ENCODE data around the gene GID8.
A peak's percentile ranks its signal among the peaks of the same experiment; 100 is the strongest.
"Not testable (repeated sequence)": the region's sequence is repeated elsewhere in the genome, so short reads cannot be mapped to it uniquely, and the experiment has no call there.

Gene GID8

GRCh38 chr20:62918147-62918546 lies 19.8 kb upstream of the GID8 start:
- CTCF ChIA-PET, result interaction anchor here (0.7 to 12.6 kb wide), 10 partner anchors 10 to 91 kb away, joined by 3 to 153 read pairs (median 4); no protein-coding TSS in a partner anchor
- TF ChIP-seq CTCF (IDR thresholded peaks at IDR 0.05; ENCODE audit: control extremely low read depth, extremely low read depth, low read depth, missing control alignments), result no peak
- no peak for DNase-seq (ENCODE audit: extremely low spot score)
- POLR2A ChIA-PET, result interaction anchor here (0.6 kb wide), 1 partner anchor 122 kb away, joined by 3 read pairs; the partner anchor contains the start of gene MRGBP

GRCh38 chr20:62918831-62919230 lies 19.1 kb upstream of the GID8 start:
- ChIA-PET POLR2A (interaction anchor here (0.6 to 1.0 kb wide), 2 partner anchors 96 to 122 kb away, joined by 3 read pairs; partner anchors contain the start of gene MRGBP), CTCF (interaction anchor here (0.7 to 12.6 kb wide), 10 partner anchors 7 to 91 kb away, joined by 3 to 153 read pairs (median 4); no protein-coding TSS in a partner anchor)
- DNase-seq (ENCODE audit: extremely low spot score), result no peak
- no peak for TF ChIP-seq CTCF (IDR thresholded peaks at IDR 0.05; ENCODE audit: control extremely low read depth, extremely low read depth, low read depth, missing control alignments)

GRCh38 chr20:62920039-62920645 lies 17.8 kb upstream of the GID8 start:
- ChIA-PET CTCF (interaction anchor here (0.9 to 12.6 kb wide), 10 partner anchors 8 to 95 kb away, joined by 3 to 153 read pairs (median 6); no protein-coding TSS in a partner anchor), POLR2A (interaction anchor here (0.8 to 1.9 kb wide), 2 partner anchors 17 to 34 kb away, joined by 3 to 6 read pairs; no protein-coding TSS in a partner anchor)
- DNase-seq (ENCODE audit: extremely low spot score), result no peak
- no peak for TF ChIP-seq CTCF (IDR thresholded peaks at IDR 0.05; ENCODE audit: control extremely low read depth, extremely low read depth, low read depth, missing control alignments)

- CTCF ChIA-PET, result interaction anchor here (1.5 to 12.6 kb wide), 8 partner anchors 9 to 94 kb away, joined by 4 to 153 read pairs (median 14); no protein-coding TSS in a partner anchor
- TF ChIP-seq CTCF (IDR thresholded peaks at IDR 0.05; ENCODE audit: control extremely low read depth, extremely low read depth, low read depth, missing control alignments), result peak; percentile 15
- POLR2A ChIA-PET, result interaction anchor here (1.9 kb wide), 1 partner anchor 33 kb away, joined by 6 read pairs; no protein-coding TSS in a partner anchor
- peak; percentile 47 for DNase-seq (ENCODE audit: extremely low spot score)
Measured at GRCh38 chr20:62921119-62921687, 16.7 kb upstream of the GID8 start.

- no peak for DNase-seq (ENCODE audit: extremely low spot score)
- ChIA-PET POLR2A (no interaction called here), CTCF (interaction anchor here (7.1 to 12.6 kb wide), 2 partner anchors 10 to 21 kb away, joined by 30 to 153 read pairs; no protein-coding TSS in a partner anchor)
- TF ChIP-seq CTCF (IDR thresholded peaks at IDR 0.05; ENCODE audit: control extremely low read depth, extremely low read depth, low read depth, missing control alignments), result no peak
Measured at GRCh38 chr20:62922451-62922921, 15.5 kb upstream of the GID8 start.

GRCh38 chr20:62923059-62923668 lies 14.8 kb upstream of the GID8 start:
- CTCF ChIA-PET, result interaction anchor here (1.3 to 7.1 kb wide), 3 partner anchors 11 to 19 kb away, joined by 3 to 30 read pairs (median 19); no protein-coding TSS in a partner anchor
- DNase-seq (ENCODE audit: extremely low spot score); POLR2A ChIA-PET: not testable (repeated sequence)

Data from GM10248 (cell line).